Suprapubic skin (tissue), 4 donors: ENCODE measurements around the gene ENOX2.

Experiments used
- CTCF ChIP-seq, 2 donors: fragments of 200-600 bp in 1 of 2; fragments of 450-650 bp in 1 of 2; sonication (generic) in 1 of 2; IDR thresholded peaks; one replicate each; pipeline ENCODE4 v1.5.1; 2016 to 2019; ENCODE audit warnings: antibody characterized with exemption in 2 of 2, mild to moderate bottlenecking in 1 of 2, moderate library complexity in 1 of 2
- POLR2A ChIP-seq, 2 donors: fragments of 450-650 bp; IDR thresholded peaks; one replicate each; pipeline ENCODE4 v1.6.1; 2017; ENCODE audit warnings: antibody characterized with exemption in 2 of 2, mild to moderate bottlenecking in 2 of 2, moderate library complexity in 2 of 2
- POLR2AphosphoS5 ChIP-seq, 3 donors: sonication (generic); formaldehyde crosslinking; IDR thresholded peaks; one replicate each; pipeline ENCODE4 v1.6.1; 2017; ENCODE audit warnings: antibody characterized with exemption in 3 of 3

DNA sequence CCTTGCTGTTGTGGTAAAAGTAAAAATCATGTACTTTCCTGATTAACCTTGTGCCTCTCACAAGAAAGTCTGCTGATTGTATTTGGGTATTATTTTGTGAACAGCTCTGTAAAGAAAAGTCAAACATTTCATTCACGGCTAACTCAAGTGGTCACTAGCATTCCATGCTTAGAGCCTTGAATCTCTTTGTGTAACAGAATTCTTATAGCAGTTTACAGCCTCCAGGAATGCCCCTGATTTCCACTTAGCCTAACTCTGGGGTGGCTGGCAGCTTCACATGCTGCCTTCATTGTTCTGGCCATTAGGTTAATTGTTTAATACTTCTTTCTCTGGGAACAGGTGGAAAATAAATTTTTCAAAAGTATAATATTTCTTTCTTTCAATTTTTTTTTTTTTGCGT, 274.5 kb downstream of the ENOX2 start:
- TF ChIP-seq CTCF (IDR thresholded peaks at IDR 0.05) (no peak), POLR2A (IDR thresholded peaks at IDR 0.05) (no peak), POLR2AphosphoS5 (IDR thresholded peaks at IDR 0.05) (no peak)
